Activated naive CD8-positive, alpha-beta T cell treated with anti-CD3 and anti-CD28 coated beads, Interleukin-2, amount 10 ng/mL, durations not matched to agents 7 days and 5 days (primary cell): Measurements from ENCODE around the gene APOL3. TPM values are rescaled to one million over a fixed set of nuclear protein-coding genes. Genes with fewer than 3 reads are reported as not detected.
"Not testable (repeated sequence)": the region's sequence is repeated elsewhere in the genome, so short reads cannot be mapped to it uniquely, and the experiment has no call there.

ENCODE experiments used
- ATAC-seq: fragments of 150-1000 bp; cut with Tn5 transposase; one replicate; pipeline ENCODE4 v1.10.0; 2021; ENCODE audit warnings: low read depth, moderate library complexity
- POLR2A ChIA-PET: fragments of 350-600 bp; sonication (Branson Sonifier 250); formaldehyde crosslinking; loops from one replicate; lab custom pipeline; 2021; ENCODE audit warnings: antibody characterized with exemption; lab: Charles Lee
- DNase-seq: peaks from one replicate; pipeline ENCODE4 v3.0.0; 2021
- H3K27ac Mint-ChIP-seq: one replicate; pipeline ENCODE4 v1.8.0; 2022; ENCODE audit warnings: mild to moderate bottlenecking, mixed read lengths
- H3K27me3 Mint-ChIP-seq: one replicate; pipeline ENCODE4 v1.8.0; 2022; ENCODE audit warnings: mild to moderate bottlenecking, moderate library complexity, mixed read lengths
- H3K36me3 Mint-ChIP-seq: one replicate; pipeline ENCODE4 v1.8.0; 2021; ENCODE audit warnings: mild to moderate bottlenecking, mixed read lengths
- H3K4me1 Mint-ChIP-seq: one replicate; pipeline ENCODE4 v1.8.0; 2021; ENCODE audit warnings: mixed read lengths
- H3K4me3 Mint-ChIP-seq: one replicate; pipeline ENCODE4 v1.8.0; 2022; ENCODE audit warnings: mild to moderate bottlenecking, moderate library complexity, mixed read lengths
- H3K9me3 Mint-ChIP-seq: one replicate; pipeline ENCODE4 v1.8.0; 2021; ENCODE audit warnings: mixed read lengths
- total RNA-seq, 2 experiments: library from RNA; stranded (reverse); gene quantifications; one replicate each; pipeline ENCODE4 v1.2.3, GENCODE V29; 2021

APOL3 gene
- total RNA-seq, 2 experiments from 2014 or later: 146 to 159 TPM

GRCh38 chr22:36116127-36116526, 44.4 kb downstream of the APOL3 start:
- Mint-ChIP-seq H3K27ac (no peak overlapping the region), H3K36me3 (no peaks in the 10 kb centered on the region), H3K4me3 (no peak overlapping the region), H3K4me1 (no peaks in the 10 kb centered on the region), H3K9me3 (no peaks in the 10 kb centered on the region), H3K27me3 (no peaks in the 10 kb centered on the region)
- DNase-seq (no peak), ATAC-seq (no peak)
- POLR2A ChIA-PET: no interaction called here

- Mint-ChIP-seq H3K9me3 (no peaks in the 10 kb centered on the region), H3K4me1 (no peaks in the 10 kb centered on the region), H3K4me3 (no peak overlapping the region), H3K36me3 (no peaks in the 10 kb centered on the region), H3K27ac (no peak overlapping the region), H3K27me3 (peaks cover 1% of the 10 kb centered on the region)
- ATAC-seq (no peak), DNase-seq (no peak)
- POLR2A ChIA-PET: no interaction called here
Observed at GRCh38 chr22:36113121-36113520, 47.4 kb downstream of the APOL3 start.

- no peaks in the 10 kb centered on the region for H3K4me1 Mint-ChIP-seq
- DNase-seq (no peak), ATAC-seq (no peak)
- POLR2A ChIA-PET: no interaction called here
- H3K27me3 Mint-ChIP-seq: peaks cover 6% of the 10 kb centered on the region
- no peaks in the 10 kb centered on the region for H3K36me3 Mint-ChIP-seq
- H3K27ac Mint-ChIP-seq: no peak overlapping the region
- no peak overlapping the region for H3K4me3 Mint-ChIP-seq
- no peaks in the 10 kb centered on the region for H3K9me3 Mint-ChIP-seq
Observed at GRCh38 chr22:36111316-36111715, 49.2 kb downstream of the APOL3 start.

- DNase-seq: no peak
- H3K9me3 Mint-ChIP-seq: no peaks in the 10 kb centered on the region
- H3K4me3 Mint-ChIP-seq: no peak overlapping the region
- H3K4me1 Mint-ChIP-seq: no peaks in the 10 kb centered on the region
- H3K27me3 Mint-ChIP-seq: peaks cover 10% of the 10 kb centered on the region
- H3K36me3 Mint-ChIP-seq: no peaks in the 10 kb centered on the region
- H3K27ac Mint-ChIP-seq: no peak overlapping the region
- POLR2A ChIA-PET: no interaction called here
- ATAC-seq: no peak
Observed at GRCh38 chr22:36110306-36110881, 50.2 kb downstream of the APOL3 start.

- Mint-ChIP-seq H3K36me3 (no peaks in the 10 kb centered on the region), H3K4me1 (no peaks in the 10 kb centered on the region)
- POLR2A ChIA-PET: no interaction called here
Observed at GRCh38 chr22:36107436-36107835, 53.1 kb downstream of the APOL3 start.

GRCh38 chr22:36106910-36107309, 53.6 kb downstream of the APOL3 start:
- no peaks in the 10 kb centered on the region for H3K9me3 Mint-ChIP-seq
- no peaks in the 10 kb centered on the region for H3K4me1 Mint-ChIP-seq
- POLR2A ChIA-PET: no interaction called here
- peaks cover 13% of the 10 kb centered on the region for H3K27me3 Mint-ChIP-seq
- DNase-seq (no peak), ATAC-seq (no peak)
- H3K36me3 Mint-ChIP-seq: no peaks in the 10 kb centered on the region
- H3K4me3 Mint-ChIP-seq: no peak overlapping the region
- H3K27ac Mint-ChIP-seq: no peak overlapping the region

More at GRCh38 chr22:36107436-36107835, 53.1 kb downstream of the APOL3 start:
- no peaks in the 10 kb centered on the region for H3K9me3 Mint-ChIP-seq
- H3K27me3 Mint-ChIP-seq: peaks cover 13% of the 10 kb centered on the region
- ATAC-seq (no peak), DNase-seq (no peak)
- H3K4me3 Mint-ChIP-seq: no peak overlapping the region
- H3K27ac Mint-ChIP-seq: no peak overlapping the region

GRCh38 chr22:36104988-36105387, 55.6 kb downstream of the APOL3 start:
- Mint-ChIP-seq H3K4me3 (no peak overlapping the region), H3K27ac (no peak overlapping the region), H3K27me3 (peaks cover 14% of the 10 kb centered on the region), H3K9me3 (no peaks in the 10 kb centered on the region), H3K4me1 (no peaks in the 10 kb centered on the region), H3K36me3 (no peaks in the 10 kb centered on the region)
- POLR2A ChIA-PET: no interaction called here
- ATAC-seq: no peak
- no peak for DNase-seq

GRCh38 chr22:36104435-36104834, 56.1 kb downstream of the APOL3 start:
- no peak for DNase-seq
- no peaks in the 10 kb centered on the region for H3K36me3 Mint-ChIP-seq
- no peaks in the 10 kb centered on the region for H3K4me1 Mint-ChIP-seq
- H3K4me3 Mint-ChIP-seq: no peak overlapping the region
- ATAC-seq: no peak
- POLR2A ChIA-PET: no interaction called here
- H3K9me3 Mint-ChIP-seq: no peaks in the 10 kb centered on the region
- no peak overlapping the region for H3K27ac Mint-ChIP-seq
- H3K27me3 Mint-ChIP-seq: peaks cover 19% of the 10 kb centered on the region

GRCh38 chr22:36103891-36104290, 56.7 kb downstream of the APOL3 start:
- Mint-ChIP-seq H3K27me3 (peaks cover 23% of the 10 kb centered on the region), H3K27ac (no peak overlapping the region), H3K9me3 (no peaks in the 10 kb centered on the region), H3K4me3 (no peak overlapping the region), H3K36me3 (no peaks in the 10 kb centered on the region), H3K4me1 (no peaks in the 10 kb centered on the region)
- DNase-seq: no peak
- no peak for ATAC-seq
- POLR2A ChIA-PET: no interaction called here

- ATAC-seq (no peak), DNase-seq (no peak)
- no peaks in the 10 kb centered on the region for H3K36me3 Mint-ChIP-seq
- no peaks in the 10 kb centered on the region for H3K4me1 Mint-ChIP-seq
- no peak overlapping the region for H3K27ac Mint-ChIP-seq
- no peaks in the 10 kb centered on the region for H3K9me3 Mint-ChIP-seq
- POLR2A ChIA-PET: no interaction called here
- H3K27me3 Mint-ChIP-seq: peaks cover 21% of the 10 kb centered on the region
- no peak overlapping the region for H3K4me3 Mint-ChIP-seq
Observed at GRCh38 chr22:36102995-36103394, 57.6 kb downstream of the APOL3 start.

- no peaks in the 10 kb centered on the region for H3K9me3 Mint-ChIP-seq
- no peak overlapping the region for H3K27ac Mint-ChIP-seq
- ATAC-seq (no peak), DNase-seq (no peak)
- peaks cover 23% of the 10 kb centered on the region for H3K27me3 Mint-ChIP-seq
- no peak overlapping the region for H3K4me3 Mint-ChIP-seq
- no peaks in the 10 kb centered on the region for H3K4me1 Mint-ChIP-seq
- no peaks in the 10 kb centered on the region for H3K36me3 Mint-ChIP-seq
- POLR2A ChIA-PET: no interaction called here
Observed at GRCh38 chr22:36101756-36102155, 58.8 kb downstream of the APOL3 start.

- H3K36me3 Mint-ChIP-seq, H3K9me3 Mint-ChIP-seq, POLR2A ChIA-PET, ATAC-seq, H3K4me3 Mint-ChIP-seq, H3K27ac Mint-ChIP-seq, H3K4me1 Mint-ChIP-seq, DNase-seq: not testable (repeated sequence)
- H3K27me3 Mint-ChIP-seq: peaks cover 18% of the 10 kb centered on the region
Observed at GRCh38 chr22:36100908-36101307, 59.6 kb downstream of the APOL3 start.

- DNase-seq: no peak
- POLR2A ChIA-PET: no interaction called here
- Mint-ChIP-seq H3K9me3 (no peaks in the 10 kb centered on the region), H3K4me1 (no peaks in the 10 kb centered on the region), H3K36me3 (no peaks in the 10 kb centered on the region), H3K27ac (no peak overlapping the region), H3K4me3 (no peak overlapping the region), H3K27me3 (peaks cover 16% of the 10 kb centered on the region)
- no peak for ATAC-seq
Observed at GRCh38 chr22:36100134-36100824, 60.3 kb downstream of the APOL3 start.

GRCh38 chr22:36099561-36099960, 61.0 kb downstream of the APOL3 start:
- DNase-seq, H3K27ac Mint-ChIP-seq, H3K4me3 Mint-ChIP-seq, H3K9me3 Mint-ChIP-seq, H3K4me1 Mint-ChIP-seq, ATAC-seq, POLR2A ChIA-PET, H3K36me3 Mint-ChIP-seq: not testable (repeated sequence)
- H3K27me3 Mint-ChIP-seq: peaks cover 14% of the 10 kb centered on the region
